ENCODE measurements around the gene NFIC.

The NFIC gene

DNA sequence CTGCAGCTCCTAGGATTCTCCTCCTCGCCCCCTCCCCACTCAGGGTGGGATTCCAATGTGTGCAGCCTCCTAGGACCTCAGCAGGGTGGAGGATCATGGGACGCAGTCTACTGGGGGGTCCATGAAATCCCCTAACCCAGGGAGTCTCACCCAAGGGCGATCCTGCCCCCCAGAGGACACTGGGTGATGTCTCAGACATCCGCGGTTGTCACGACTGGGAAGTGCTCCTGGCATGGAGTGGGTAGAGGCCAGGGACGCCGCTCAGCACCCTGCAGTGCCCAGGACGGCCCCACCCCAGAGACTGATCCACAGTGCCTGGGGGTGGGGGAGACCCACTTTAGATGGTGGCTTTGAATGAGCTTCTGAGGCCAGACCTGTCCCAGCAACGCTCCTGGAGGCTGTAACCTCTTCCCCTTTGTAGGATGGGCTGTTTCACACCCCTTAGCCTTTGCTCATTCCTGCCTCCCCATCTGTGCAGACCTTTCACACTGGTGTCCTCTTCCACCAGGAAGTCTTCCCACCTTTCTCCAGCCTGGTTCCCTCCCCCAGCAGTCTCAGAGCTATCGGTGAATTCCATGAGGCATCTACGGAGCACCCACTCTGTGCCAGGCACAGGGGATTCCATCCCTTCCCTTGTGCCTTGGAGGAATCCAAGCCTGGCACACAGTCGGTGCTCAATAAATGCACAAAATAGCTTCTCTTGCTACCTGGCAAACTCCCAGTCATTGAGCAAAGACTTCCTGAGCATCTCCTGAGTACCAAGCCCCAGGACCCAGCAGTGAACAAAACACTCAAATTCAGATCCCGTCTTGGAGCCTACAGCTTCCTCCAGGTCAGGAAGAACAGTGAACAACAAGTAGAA is 103.5 kb downstream of the NFIC start:
- no peak for DNase-seq (ENCODE audit: low read depth)

- no peak for DNase-seq (ENCODE audit: low read depth)
These were observed 104.2 kb downstream of the NFIC start for GRCh38 chr19:3470500-3471128.

- DNase-seq (ENCODE audit: low read depth), result no peak
These were observed 105.7 kb downstream of the NFIC start for GRCh38 chr19:3471954-3472655.

DNA sequence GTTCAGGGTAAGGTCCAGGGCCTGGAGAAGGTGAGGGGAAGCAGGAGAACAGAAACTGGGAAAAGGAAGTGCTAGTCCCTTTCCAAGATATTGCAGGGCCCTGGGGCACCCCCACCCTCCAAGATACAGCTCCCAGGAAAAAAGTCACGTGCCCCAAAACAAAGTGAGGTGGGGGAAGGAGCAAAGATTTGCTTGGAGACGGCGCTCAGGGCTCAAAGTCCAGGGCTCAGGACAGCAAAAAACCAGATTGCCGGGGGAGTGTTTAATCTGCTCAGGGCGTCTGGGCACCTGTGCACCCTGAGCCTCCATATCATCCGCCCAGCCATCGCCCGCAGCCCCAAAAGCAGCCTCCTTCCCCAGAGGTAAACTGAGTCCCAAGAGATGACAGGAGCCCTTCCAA is 107.6 kb downstream of the NFIC start:
- DNase-seq (ENCODE audit: low read depth), result no peak

DNA sequence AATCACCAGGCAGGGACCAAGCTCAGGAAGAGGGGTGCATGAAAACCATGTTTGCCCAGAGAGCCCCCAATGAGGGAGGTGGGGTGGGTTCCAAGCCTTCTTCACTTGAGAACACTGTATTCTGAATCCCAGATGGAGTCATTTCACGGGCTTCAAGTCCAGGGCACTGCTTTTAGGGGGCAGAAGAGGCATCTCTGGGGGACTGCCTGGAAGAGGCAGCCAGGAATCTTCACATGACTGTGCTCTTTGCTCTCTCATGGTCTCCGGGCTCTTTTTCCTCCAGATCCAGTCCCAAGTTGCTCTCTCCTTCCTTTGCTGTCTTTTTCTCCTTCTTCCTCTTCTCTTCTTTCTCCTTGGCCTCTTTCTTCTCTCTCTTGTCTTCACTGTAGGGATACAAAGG is 108.2 kb downstream of the NFIC start:
- DNase-seq (ENCODE audit: low read depth), result no peak

DNA sequence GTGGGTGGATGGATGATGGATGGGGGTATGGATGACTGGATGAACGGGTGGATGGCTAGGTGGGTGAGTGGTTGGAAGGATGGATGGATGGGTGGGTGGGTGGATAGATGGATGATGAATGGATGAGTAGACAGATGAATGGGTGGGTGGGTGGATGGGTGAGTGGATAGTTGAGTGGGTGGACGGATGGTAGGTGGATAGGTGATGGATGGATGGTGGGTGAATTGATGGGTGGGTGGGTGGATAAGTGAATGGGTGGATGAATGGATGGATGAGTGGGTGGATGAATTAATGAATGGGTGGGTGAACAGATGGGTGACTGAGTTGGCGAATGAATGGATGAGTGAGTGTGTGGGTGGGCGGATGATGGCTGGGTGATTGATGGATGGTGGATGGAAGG is 109.1 kb downstream of the NFIC start:
- DNase-seq (ENCODE audit: low read depth), result no peak

- DNase-seq (ENCODE audit: low read depth), result no peak
These were observed 110.4 kb downstream of the NFIC start for GRCh38 chr19:3476830-3477229.

DNA sequence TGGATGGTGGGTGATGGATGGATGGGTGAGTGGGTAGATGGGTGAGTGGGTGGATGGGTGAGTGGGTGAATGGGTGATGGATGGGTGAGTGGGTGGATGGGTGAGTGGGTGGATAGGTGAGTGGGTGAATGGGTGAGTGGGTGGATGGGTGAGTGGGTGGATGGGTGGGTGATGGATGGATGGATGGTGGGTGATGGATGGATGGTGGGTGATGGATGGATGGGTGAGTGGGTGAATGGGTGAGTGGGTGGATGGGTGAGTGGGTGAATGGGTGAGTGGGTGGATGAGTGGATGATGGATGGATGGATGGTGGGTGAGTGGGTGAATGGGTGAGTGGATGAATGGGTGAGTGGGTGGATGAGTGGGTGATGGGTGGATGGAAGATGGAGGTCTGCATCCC is 111.1 kb downstream of the NFIC start:
- DNase-seq (ENCODE audit: low read depth), result no peak

DNA sequence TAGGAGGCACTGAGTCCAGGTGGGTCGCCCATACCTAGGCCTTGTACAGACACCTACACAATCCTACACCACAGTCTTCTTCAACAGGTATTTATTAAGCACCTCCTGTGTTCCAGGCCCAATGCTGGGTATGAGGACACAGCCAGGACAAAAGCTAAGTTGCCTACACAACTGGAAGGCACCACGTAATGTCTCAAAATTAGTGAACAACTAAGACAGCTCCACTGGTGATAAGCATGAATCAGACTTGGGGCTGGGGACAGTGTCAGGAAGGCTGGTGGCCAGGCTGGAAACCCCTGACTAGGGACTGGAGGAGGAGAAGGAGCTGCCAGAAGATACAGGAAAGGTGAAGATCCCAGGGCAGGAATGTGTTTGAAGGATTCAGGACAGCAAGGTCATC is 111.6 kb downstream of the NFIC start:
- DNase-seq (ENCODE audit: low read depth), result no peak

- no peak for DNase-seq (ENCODE audit: low read depth)
These were observed 112.2 kb downstream of the NFIC start for GRCh38 chr19:3478409-3479176.

DNA sequence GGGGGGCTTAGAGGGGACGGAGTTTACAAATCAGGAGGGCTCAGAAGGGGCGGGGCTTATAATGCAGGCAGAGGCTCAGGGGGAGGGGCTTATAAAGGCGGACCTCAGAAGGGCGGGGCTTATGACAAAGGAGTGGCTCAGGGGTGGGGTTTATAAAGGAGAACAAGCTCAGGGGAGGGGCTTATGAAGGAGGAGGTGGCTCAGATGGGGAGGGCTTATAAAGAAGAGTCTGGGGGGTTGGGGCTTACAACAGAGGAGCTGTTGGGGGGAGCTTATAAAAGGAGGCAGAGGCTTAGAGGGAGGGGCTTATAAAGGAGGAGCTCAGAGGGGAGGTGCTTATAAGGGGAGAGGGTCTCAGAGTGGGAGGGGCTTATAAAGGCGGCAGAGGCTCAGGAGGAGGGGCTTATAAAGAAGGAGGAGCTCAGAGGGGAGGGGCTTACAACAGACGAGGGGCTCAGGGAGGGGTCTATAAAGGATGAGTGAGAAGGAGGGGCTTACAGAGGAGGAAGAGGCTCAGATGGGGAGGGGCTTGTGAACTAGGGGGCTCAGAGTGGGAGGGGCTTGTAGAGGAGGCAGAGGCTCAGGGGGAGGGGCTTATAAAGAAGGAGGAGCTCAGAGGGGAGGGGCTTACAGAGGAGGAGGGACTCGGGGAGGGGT is 112.9 kb downstream of the NFIC start:
- no peak for DNase-seq (ENCODE audit: low read depth)

GRCh38 chr19:3479834-3480215 is 113.4 kb downstream of the NFIC start:
- DNase-seq (ENCODE audit: low read depth), result no peak

DNA sequence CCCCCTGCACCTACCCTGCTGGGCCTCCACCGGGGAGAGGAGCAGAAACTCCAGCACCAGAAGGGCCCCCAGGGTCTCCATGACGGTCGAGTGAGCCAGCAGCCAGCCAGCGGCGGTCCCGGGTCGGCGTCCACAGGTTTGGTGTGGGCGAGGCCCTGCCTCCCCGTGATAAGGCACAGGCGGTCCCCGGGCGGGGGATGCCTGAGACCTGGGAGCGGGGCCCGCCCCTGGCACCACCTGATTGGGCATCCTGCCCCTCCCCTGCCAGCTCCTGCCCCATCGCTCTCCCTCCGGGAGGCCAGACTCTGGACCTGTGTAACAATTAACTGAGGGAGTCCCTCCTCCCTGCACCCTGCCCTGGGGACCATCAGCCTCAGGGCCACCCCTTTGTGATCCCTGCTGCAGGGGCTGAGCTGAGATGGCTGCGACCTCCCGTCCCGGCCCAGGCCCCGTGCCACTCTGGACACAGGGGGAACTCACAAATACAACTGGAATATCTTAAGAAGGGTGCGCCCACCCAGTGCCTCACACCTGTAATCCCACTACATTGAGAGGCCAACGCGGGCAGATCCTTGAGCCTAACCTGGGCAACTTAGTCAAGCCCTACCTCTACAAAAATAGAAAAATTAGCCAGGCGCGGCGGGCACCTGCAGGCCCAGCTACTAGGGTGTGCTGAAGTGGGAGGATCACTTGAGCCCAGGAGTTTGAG is 114.2 kb downstream of the NFIC start, which contains the start of gene SMIM24:
Gene SMIM24 (minus strand): TSS at position 143 of the 709 bp plus-strand sequence. CDS start 62 bp downstream, at position 81.
- DNase-seq (ENCODE audit: low read depth), result no peak

GRCh38 chr19:3481241-3482090 is 115.1 kb downstream of the NFIC start:
- no peak for DNase-seq (ENCODE audit: low read depth)

- no peak for DNase-seq (ENCODE audit: low read depth)
These were observed 116.3 kb downstream of the NFIC start for GRCh38 chr19:3482507-3483225.

DNA sequence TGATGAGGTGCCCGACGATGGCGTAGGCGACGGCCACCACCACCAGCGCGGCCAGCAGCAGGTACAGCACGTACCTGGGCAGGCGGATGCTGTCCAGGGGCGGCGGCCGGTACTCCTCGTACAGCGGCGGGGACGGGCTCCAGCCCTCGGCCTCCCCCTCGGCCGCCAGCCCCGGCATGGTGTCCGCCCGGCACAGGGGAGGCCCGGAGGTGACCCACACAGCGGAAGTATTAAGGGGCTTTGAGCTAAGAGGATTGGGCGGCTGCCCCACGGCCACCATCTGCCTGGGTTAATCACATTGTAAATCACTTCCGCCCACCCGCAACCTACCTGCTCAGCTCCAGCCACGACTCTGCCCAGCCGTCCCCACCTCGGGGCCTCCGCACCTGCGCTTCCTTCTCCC is 116.8 kb downstream of the NFIC start, which contains the start of gene SMIM44:
Gene SMIM44 (minus strand): TSS at position 216 of the 403 bp plus-strand sequence. CDS start 38 bp downstream, at position 178.
- DNase-seq (ENCODE audit: low read depth), result no peak

GRCh38 chr19:3491396-3492119 is 125.2 kb downstream of the NFIC start:
- DNase-seq (ENCODE audit: low read depth), result no peak

- DNase-seq (ENCODE audit: low read depth), result no peak
These were observed 125.9 kb downstream of the NFIC start for GRCh38 chr19:3492131-3492839.
